HG03439 (cell line): ENCODE measurements around the gene G2E3.
A peak's percentile ranks its signal among the peaks of the same experiment; 100 is the strongest.
"Not testable (repeated sequence)": the region's sequence is repeated elsewhere in the genome, so short reads cannot be mapped to it uniquely, and the experiment has no call there.

Experiments
- ATAC-seq: cut with Tn5 transposase; IDR thresholded peaks from one replicate; pipeline ENCODE4 v1.9.1; 2021; ENCODE audit warnings: mild to moderate bottlenecking, moderate library complexity; ENCODE audit not compliant: unreplicated experiment

Gene G2E3

DNA sequence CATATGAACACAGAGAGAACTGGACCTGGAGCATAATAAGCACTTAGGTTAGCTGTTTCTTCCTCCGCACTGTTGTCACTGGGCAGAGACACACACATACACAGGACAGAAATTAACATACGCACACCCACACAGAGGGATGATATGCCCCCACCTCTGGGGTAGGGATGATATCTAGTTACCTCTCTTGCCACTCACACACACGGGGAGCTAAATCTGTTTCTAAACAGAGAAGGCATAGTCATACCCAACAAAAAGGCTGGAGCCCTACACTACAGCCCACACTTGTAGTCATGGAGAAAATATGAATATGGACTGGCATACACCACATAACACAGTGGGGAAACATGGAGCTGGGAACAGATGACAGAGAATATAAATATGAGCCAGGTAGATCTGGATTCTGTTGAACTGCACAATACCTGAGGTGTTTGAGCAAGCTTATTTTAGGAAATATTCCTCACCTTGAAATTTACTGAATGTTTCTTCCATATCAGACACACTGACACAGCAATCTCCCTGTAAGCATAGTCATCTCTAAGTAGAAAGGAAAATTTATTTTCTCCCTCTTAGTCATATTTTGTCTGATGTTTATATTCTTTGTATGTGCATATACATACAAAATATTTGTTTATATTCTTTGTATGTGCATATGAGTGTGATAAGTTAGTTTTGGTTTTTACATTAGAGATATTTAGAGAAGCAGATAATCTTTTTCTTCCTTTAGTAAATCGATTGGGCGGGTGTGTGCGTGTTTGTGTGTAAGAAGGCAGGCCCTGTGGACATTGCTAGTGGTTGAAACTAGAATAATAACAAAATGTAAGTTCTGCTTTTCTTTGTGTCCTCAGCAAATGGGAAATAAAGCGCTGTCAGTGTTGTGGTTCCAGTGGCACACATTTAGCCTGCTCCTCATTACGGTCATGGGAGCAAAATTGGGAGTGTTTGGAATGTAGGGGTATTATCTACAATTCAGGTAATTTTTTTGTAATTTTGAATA is 42.3 kb downstream of the G2E3 start:
- no peak for ATAC-seq

DNA sequence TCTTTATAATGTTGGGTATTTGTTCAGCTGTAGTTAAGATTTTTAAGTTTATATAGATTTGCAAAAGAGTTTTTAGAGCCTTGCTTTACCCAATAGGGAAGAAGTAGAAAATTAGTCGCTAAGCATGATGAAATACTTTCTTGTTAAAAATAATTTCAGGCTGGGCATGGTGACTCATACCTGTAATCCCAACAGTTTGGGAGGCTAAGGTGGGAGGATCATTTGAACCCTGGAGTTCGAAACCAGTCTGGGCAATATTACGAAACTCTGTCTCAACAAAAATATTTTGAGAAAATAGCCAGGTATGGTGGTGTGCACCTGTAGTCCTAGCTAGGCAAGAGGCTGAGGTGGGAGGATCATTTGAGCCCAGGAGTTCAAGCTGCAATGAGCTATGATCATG is 44.4 kb downstream of the G2E3 start:
- no peak for ATAC-seq

DNA sequence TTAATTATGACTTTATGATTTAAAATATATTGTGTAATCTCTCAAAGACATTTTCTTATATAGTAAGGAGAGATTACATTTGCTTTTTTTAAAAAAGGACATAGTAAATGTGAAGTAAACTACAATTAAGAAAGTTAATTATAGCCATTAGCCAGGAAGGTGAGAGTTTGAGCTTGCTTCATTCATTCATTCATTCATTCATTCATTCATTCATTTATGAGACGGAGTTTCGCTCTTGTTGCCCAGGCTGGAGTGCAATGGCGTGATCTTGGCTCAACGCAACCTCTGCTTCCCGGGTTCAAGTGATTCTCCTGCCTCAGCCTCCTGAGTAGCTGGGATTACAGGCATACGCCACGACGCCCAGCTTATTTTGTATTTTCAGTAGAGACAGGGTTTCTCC is 45.7 kb downstream of the G2E3 start:
- ATAC-seq = not testable (repeated sequence)

DNA sequence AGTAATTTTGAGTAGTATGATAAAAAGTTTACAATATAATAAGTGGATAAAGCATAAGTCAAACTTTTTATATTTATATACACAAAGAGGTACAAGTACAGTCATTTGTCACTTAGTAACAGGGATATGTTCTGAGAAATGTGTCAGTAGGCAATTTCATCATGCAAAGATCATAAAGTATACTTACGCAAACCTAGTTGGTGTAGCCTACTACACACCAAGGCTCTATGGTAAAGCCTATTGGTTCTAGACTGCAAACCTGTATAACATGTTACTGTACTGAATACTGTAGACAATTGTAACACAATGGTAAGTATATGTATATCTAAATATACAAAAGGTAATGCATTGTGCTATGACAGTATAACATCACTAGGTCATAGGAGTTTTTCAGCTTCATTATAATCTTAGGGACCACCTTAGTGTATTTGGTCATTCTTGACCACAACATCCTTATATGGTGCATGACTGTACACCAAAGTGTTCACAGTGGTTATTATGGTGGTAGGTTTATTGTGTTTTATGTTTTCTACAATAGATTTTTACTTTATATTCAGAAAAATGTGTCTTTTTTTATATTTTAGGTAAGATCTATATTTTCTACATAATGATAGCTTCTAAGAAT is 48.3 kb downstream of the G2E3 start:
- no peak for ATAC-seq

DNA sequence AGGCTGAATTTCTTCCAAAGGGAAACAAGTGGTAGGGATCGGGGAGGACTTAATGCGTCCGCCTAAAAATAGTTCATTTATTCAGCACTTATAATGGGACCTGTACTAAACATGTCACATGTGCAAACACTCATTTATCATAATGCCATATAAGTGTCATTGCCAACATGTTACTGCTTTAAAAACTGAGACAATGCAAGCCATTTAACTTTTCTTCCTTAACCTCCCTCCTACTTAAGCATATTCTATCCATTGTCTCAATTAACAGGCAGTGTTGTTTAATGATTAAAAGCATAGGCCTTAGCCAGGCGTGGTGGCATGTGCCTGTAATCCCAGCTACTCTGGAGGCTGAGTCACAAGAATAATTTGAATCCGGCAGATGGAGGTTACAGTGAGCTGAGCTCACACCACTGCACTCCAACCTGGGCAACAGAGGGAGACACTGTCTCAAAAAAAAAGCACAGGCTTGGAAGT is 49.6 kb downstream of the G2E3 start:
- no peak for ATAC-seq

- no peak for ATAC-seq
These were observed 51.9 kb downstream of the G2E3 start for GRCh38 chr14:30610787-30611343.

DNA sequence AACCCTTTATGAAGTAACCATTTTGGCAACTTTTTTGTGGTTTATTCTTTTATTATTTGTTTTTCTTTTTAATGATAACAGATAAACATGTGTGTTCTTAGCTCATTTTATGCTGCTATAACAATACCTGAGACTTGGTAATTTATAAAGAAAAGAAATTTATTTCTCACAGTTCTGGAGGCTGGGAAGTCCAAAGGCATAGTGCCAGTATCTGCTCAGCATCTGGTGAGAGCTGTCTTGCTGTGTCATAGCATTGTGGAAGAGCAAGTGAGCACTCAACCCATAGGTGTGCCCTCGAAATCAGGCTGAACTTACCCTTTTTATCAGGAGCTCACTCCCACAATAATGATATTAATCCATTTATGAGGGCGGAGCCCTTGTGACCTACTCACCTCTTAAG is 55.2 kb downstream of the G2E3 start:
- ATAC-seq = no peak

- peak; percentile 44 for ATAC-seq
These were observed 61.2 kb downstream of the G2E3 start for GRCh38 chr14:30620178-30620577.

DNA sequence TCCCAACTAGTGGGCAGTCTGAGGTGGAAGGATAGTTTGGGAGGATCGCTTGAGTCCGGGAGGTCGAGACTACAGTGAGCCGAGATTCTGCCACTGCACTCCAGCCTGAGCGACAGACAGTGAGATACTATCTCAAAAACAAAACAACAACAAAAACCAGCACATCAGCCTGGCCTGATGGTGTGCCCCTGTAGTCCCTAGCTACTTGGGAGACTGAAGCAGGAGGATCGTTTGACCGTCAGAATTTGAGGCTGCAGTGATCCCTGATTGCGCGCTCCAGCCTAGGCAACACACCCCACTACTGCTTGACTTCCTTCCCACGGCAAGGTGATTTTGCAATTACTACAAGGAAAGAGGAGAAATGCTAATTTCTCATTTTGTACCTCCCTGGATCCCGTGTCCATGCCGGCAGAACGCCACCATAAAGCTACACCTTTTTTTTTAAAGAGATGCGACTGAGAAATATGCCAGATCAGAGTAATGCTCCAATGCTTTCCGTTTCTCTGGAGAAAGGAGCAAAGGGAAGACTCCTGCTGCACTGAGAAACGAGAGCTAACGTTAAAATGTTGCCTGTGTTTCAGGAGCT is 62.5 kb downstream of the G2E3 start:
- ATAC-seq = peak; percentile 11

GRCh38 chr14:30621940-30622830 is 63.2 kb downstream of the G2E3 start, which contains the start of gene SCFD1:
SCFD1 (plus strand) TSS chr14:30622319; CDS start chr14:30622339, 20 bp downstream.
- ATAC-seq = peak; percentile 93

DNA sequence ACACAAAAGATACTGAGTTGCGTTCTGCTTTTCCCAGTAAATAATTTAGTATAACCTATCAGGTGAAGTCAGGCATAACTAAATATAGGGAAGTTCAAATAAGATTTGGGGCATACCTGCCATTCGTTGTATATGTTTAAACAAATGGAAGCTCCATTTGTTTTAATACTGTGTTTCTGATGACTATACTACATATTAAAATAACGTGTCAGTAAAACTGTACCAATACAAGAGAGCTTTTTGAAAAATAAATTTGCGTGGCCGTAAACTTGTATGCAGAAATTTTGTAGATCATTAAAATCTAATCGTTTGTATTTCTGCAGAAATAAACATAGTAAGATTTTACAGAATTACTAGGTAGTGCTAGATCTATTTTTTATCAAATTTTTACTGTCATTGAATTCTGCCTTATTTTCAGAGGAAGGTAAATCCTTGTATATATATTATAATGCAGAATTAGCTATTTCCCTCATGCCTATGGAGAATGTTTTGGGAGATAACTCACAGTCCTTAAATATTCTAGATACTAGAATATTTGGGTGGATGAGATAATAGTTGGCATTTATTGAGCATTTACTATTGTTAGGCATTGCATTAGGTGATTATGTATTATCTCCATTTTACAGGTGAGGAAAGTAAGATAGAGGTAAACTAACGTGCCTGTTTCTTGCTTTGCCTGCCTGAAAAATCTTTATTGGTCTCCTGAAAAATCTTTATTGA is 64.6 kb downstream of the G2E3 start:
- no peak for ATAC-seq

DNA sequence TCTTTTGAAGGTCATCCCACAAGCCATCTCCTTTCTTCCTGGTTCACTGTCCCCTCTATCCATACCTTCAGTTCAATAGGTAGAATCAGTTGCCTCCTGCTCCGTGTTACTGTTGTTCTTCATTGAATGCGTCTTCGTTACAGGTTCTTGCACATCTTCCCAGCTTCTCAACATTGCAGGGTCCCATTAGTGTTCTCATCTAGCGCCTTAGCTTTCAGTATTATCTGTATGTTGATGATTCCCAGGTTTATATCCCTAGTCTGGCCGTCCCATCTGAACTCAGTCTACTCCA is 65.1 kb downstream of the G2E3 start:
- ATAC-seq = no peak

DNA sequence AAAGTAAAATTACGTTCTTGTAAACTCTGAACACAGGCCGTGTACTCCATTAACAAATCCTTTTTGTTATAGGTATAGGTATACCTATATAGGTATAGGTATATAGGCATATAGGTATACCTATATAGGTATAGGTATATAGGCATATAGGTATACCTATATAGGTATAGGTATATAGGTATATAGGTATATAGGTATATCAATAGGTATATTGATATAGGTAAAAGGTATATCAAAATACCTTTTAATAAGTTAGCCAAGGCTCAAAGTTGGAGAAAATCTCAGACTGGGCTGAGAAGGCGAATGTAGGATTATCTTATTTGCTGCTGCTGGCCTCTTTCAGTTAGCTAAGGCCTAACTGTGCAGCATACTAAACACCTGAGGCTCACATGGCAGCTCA is 66.6 kb downstream of the G2E3 start:
- no peak for ATAC-seq

DNA sequence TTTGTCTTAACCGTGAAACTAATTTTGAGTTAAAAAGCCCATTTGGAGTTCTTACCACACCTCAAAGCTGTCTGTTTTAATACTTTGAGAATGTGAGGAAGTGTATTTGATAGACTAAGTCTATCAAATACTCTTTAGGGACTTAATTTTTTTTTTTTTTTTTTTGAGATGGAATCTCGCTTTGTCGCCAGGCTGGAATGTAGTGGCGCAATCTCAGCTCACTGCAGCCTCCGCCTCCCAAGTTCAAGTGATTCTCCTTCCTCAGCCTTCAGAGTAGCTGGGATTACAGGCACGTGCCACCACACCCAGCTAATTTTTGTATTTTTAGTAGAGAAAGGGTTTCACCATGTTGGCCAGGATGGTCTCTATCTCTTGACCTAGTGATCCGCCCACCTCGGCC is 70.5 kb downstream of the G2E3 start:
- not testable (repeated sequence) for ATAC-seq

- no peak for ATAC-seq
These were observed 71.3 kb downstream of the G2E3 start for GRCh38 chr14:30630248-30630647.

DNA sequence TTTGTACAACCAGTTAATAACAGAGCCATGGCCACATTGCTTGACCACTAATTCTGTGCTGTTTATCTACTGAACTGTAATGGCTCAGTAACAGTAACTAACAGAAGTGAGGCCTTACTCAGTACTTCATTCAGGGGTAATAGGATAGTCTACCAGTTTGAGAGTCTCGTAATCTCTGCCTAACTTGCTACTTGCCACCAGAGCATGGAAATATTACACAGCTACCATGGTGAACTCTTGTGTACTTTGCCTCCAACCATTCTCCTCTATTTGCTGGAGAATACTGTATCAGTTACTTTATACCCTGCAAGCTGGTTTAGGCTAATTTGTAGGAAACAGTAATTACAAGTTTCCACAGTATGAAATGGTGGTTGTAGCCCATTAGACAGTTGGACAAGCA is 73.8 kb downstream of the G2E3 start:
- no peak for ATAC-seq

DNA sequence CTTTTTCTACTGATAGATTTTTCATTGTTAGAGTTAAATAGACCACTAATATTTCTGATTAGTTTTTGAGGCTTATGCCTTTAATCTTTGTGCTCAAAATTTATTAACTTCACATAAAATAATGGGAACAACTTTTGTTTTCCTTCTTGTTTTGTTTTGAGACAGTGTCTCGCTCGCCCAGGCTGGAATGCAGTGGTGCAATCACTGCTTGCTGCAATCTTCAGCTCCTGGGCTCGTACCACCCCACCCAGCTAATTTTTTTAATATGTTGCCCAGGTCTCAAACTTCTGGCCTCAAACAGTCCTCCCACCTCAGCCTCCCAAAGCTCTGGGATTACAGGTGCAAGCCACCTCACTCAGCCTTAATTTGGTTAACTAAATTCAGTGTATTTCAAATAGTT is 80.0 kb downstream of the G2E3 start:
- ATAC-seq = no peak

GRCh38 chr14:30641207-30641606 is 82.2 kb downstream of the G2E3 start:
- no peak for ATAC-seq

DNA sequence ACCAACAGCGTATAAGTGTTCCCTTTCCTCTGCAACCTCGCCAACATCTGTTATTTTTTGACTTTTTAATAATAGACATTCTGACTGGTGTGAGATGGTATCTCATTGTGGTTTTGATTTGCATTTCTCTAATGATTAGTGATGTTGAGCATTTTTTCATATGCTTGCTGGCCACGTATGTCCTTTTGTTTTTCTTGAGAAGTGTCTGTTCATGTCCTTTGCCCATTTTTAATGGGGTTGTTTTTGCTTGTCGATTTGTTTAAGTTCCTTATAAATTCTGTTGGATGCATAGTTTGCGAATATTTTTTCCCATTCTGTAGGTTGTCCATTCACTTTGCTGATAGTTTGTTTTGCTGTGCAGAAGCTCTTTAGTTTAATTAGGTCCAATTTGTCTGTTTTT is 85.5 kb downstream of the G2E3 start:
- ATAC-seq = not testable (repeated sequence)

DNA sequence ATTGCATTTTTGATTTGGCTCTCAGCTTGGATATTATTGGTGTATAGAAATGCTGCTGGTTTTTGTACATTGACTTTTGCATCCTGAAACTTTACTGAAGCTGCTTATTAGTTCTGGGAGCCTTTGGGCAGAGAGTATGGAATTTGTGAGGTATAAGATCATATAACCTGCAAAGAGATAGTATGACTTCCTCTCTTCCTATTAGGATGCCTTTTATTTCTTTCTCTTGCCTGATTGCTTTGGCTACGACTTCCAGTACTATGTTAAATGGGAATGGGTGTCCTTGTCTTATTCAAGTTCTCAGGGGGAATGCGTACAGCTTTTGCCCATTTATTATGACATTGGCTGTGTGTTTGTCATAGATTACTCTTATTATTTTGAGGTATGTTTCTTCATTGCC is 86.6 kb downstream of the G2E3 start:
- ATAC-seq = no peak
